Fibroblast of skin of scalp (primary cell): ENCODE measurements around the gene BCL2. TPM values are rescaled to one million over a fixed set of nuclear protein-coding genes. Genes with fewer than 3 reads are reported as not detected.
"Not testable (repeated sequence)": the region's sequence is repeated elsewhere in the genome, so short reads cannot be mapped to it uniquely, and the experiment has no call there.

Experiments used
- DNase-seq: peaks from one replicate; pipeline ENCODE4 v3.0.0-alpha.2; 2013
- polyA plus RNA-seq, 2 experiments: library from polyadenylated mRNA; unstranded; fragments of 120-200 nt; gene quantifications; one replicate each; pipeline ENCODE4 v1.2.1, GENCODE V29; 2013; ENCODE audit not compliant: insufficient read length in 2 of 2

Gene BCL2
- 2.0 TPM for polyA plus RNA-seq (2013, experiment 1 of 2; ENCODE audit: insufficient read length)
- polyA plus RNA-seq (2013, experiment 2 of 2; ENCODE audit: insufficient read length): 2.0 TPM

DNA sequence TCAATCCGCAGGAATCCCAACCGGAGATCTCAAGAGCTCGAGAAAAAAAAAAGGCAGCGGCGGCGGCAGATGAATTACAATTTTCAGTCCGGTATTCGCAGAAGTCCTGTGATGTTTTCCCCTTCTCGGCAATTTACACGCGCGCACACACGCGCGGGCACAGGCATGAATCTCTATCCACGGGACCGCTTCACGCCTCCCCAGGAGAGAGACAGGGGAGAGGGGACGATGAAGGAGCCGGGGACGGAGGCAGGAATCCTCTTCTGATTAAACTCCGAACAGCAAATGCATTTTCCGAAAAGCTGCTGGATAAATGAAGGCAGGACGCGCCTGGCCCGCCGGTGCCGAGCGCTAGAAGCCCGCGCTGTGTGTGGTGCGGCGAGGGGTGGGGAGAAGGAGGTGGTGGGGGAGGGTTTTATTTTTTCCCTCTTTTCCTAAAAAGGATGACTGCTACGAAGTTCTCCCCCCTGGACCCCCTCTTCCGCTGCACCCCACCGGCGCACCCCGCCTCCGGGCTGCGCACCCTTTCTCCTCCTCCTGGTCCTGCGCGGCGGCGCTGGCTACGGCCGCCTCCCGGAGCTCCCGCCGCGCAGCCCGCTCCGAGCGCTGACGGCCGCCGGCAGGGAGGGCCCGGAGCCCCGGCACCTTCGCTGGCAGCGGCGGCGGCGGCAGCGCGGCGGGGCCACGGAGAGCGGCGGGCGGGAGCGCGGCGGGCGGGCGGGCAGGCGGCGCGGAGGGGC, at the start of gene BCL2:
Gene BCL2, minus strand, starts transcription at position 387 of the 740 bp plus-strand sequence.
- no peak for DNase-seq

- DNase-seq: peak; percentile 6
Observed at GRCh38 chr18:63368611-63369010, 49.0 kb upstream of the BCL2 start.

DNA sequence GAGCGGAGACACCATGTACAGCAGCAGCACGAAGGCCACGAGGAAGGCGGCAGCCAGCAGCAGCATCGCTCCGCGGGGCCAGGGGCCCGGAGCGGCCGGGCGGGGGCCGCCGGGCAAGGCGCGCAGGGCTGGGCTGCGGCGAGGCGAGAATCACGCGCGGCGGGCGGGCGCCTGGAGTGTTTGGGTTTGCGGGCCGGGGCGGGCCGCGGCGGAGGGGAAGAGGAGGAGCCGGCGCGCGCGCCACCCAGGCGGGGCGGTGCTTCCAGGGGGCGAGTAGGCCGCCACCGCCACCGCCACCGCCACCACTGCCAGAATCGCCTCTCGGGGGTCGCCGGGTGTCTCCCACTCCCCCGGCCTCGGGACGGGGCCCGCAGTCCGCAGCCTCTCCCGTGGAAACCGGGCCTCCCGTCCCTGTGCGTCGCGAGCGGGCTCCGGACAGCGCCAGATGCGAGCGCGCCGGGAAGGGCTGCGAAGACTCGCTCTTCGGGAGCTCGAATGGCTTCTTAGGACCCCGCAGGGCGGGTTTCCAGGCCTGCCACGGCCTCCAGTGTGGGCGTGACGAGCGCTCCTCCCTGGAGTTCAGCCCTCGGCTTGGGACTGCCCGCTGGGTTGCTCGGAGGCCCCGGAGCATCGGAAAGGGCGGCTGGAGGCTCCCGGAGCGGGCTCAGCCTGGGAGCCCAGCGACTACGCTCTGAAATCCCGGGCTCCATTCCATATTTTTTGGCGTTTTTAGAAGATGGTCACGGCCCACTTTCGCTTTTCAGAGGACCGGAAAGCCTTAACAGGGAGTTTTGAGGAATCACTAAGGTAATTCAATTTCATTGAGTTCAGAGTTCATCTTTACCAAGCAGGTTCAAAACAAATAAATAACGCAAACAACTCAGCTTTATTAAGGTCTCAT, 47.7 kb upstream of the BCL2 start, which contains the start of gene KDSR:
Gene KDSR, minus strand, starts transcription at position 154 of the 901 bp plus-strand sequence. Its CDS starts 88 bp downstream, at position 66.
- DNase-seq: peak; percentile 99

DNA sequence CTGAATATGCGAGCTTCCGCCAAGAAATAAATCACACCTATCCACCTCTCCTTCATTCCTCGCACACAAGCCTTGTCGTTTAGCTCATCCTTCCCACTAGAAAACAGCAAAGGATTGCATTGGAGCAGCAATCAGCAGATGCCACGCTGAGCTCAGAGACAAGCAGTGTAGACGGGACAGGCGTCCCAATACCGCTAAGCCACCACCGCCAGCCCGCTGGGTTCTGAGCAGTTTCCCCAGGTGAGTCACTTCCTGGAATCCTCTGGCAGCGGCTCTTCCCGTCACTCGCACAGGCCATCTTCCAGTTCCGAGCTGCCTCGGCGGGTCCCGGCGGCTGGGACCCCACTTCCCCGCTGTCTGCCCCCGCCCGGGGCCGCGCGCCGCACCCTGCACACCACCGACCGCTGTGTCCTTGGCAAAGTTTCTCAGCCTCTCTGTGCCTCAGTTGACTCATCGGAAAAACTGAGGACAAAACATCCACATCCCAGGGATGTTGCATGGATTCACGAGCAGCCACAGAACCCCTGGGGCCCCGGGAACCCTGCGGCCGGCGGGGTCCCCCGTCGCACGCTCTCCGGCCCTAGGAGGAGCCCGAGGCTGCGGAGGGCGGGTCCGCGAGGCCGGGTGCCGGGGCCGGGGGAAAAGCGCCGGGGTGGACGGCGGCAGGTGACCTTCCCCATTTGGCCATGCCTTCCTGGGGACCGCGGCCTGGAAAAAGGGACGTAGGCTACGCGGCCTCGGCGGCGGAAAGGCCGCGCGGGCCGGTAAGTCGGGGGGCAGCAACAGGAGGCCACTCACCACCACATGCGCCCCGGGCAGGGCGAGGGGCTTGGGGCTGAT, 46.9 kb upstream of the BCL2 start:
- peak; percentile 70 for DNase-seq

GRCh38 chr18:63365876-63366212, 46.3 kb upstream of the BCL2 start:
- DNase-seq: no peak

- no peak for DNase-seq
Observed at GRCh38 chr18:63363951-63364350, 44.4 kb upstream of the BCL2 start.

- DNase-seq: not testable (repeated sequence)
Observed at GRCh38 chr18:63363420-63363819, 43.9 kb upstream of the BCL2 start.

DNA sequence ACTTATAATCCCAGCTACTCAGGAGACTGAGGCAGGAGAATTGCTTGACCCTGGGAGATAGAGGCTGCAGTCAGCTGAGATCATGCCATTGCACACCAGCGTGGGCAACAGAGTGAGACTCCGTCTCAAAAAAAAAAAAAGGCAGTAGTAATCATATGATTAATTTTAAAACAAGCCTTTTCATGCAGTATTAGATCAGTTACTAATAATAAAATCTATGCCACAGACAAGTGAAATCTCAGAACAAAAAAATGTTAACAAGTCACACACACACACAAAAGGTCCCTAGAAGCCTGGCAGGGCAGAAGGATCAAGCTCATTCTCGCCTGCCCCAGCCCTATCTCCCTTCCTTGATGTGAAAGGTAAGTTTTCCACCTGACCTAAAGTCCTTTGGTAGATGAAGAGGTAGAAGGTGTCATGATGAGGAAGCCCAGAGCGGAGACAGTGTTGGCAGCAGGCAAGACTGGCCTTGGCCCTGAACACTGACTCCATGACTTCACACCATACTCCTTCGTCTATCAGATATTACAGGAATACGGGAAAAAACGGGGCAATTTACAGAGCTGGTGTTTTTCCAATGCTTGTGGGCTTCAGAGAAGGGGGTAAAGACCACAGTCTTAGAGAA, 36.8 kb upstream of the BCL2 start:
- no peak for DNase-seq

DNA sequence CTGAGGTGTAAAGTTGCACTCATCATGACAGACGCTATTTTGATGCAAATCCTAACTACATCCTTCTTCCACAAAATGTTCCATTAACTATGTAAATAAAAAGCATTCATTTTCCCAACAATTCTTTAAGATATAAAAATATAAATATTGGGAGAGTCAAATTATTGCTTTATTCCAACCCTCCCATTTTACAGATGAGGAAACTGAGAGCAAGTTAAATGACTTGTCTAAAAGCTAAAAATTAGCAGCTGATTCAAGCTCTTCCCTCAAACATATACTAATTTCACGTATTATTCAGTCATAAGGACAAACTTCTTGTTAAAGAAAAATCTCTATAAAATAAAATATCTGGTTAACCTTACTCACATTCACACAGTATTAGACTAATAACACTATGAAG, 30.7 kb upstream of the BCL2 start:
- no peak for DNase-seq

DNA sequence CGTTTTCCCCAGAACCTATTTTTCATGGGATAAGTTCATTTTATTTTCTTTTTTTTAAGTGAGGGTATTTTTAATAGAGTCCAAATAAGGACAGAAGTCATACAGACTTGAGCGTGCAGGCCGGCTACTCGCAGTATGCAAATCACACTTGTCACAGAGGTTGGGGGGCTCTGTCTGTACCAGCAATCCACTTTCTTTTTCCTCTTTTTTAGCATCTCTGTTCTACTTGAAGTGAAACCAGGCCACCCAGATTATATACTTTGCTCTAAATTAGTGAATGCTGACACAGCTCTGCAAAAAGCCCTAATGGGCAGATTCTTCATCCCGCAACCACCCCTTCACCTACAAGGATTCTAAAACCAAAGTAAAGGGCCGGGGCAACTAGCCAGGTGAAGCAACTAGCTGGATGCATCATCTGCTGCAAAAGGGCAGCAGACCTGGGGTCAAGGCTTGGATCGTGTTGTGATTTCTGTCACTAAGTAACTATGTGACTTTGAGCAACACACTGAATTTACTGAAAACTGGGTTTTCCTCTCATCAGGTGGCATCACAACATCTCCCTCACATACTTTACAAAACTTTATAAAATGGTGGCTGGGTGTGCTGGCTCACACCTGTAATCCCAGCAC, 29.1 kb upstream of the BCL2 start:
- DNase-seq: no peak

DNA sequence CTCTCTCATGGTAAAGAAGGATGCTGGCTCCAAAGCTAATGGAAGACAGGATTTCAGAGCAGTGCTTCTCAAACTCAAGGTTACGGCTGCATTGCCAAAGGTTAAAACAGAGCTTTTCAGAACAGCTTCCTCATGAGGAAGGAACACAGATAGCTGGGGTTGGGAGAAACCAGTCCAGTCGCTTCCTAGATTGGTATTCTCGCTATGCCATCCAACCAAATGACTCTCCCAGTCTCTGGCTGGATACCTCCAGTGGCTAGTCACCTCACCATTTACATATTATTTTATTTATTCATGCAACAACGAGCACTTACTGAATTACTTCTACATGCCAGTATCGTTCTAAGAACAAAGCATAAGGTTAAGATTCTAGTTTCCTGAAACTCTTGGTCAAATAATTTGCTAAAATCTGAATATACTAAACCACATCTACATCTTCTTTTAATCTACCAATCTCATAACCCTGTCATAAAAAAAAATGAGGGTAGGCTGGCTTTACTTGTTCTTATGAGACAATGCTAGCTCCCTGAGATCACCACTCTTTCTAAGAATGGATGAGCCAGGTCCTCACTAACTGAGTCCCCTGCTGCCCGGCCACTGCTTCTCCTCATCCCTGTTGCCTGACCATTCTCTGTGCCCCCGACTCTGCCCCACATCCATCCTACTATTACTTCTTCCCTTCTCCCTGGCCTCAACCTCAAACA, 27.1 kb upstream of the BCL2 start:
- DNase-seq: no peak

DNA sequence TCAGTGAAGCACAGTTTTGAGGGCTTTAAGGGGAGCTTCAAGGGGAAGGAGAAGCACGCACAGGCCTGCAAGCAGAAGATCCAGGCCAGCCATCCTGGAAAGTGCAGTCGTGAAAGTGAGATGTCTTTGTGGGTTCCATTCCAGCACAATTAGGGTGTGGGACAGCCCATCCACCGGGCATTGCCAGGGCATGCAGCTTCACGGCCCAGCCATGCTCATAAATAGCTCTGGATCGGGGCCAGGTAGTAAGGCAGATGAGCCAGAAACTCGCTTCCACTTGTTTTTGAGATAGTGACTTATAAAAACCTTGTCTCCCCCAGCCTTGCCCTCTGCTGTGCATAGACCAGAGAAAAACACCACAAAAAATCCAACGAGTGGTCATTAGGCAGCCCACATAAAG, 26.5 kb upstream of the BCL2 start:
- no peak for DNase-seq

DNA sequence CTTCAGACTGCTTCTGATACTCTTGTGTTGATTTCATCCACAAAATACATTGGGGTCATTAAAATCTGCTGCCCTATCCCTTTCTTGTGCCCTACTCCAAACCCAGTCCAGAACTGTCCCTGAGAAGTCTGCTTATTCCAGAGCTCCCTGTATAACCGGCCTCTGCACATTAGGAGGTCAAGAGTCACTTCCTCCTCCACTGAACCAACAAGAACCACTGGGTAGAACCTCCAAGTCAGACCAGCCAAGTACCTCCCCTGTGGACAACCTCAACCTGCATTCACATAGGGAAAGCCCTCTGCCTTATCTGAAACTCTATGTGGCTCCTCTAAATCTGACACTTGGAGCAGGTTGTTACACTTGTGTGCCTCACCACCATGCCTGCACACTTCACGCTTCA, 25.3 kb upstream of the BCL2 start:
- no peak for DNase-seq

- no peak for DNase-seq
Observed at GRCh38 chr18:63344263-63344662, 24.7 kb upstream of the BCL2 start.

GRCh38 chr18:63342206-63342605, 22.6 kb upstream of the BCL2 start:
- peak; percentile 44 for DNase-seq

DNA sequence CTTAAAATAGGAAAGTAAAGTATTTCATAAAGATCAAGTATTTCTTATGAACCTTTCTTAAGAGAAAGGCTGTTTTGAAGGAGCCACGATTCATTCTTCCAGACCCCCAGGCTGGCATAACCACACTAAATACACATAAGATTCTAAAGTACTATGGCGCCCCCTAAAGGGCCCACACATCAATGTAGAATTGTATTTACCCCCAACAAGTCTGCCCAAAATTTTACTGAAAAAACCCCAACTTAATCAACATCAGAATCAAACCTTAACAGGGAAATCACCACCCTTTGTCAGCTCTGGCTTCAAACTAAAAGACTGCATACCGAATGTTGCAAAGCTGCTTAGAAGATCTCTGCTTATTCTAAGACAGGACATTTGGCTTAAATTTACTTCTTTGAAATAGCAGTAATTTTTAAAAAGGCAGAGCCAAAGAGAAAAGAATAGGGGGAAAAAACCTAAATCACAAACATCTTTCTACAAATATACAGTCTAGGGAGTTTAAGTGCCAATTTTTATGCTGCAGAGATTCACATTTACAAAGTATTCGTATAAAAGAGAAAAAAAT, 20.4 kb upstream of the BCL2 start:
- peak; percentile 61 for DNase-seq

DNA sequence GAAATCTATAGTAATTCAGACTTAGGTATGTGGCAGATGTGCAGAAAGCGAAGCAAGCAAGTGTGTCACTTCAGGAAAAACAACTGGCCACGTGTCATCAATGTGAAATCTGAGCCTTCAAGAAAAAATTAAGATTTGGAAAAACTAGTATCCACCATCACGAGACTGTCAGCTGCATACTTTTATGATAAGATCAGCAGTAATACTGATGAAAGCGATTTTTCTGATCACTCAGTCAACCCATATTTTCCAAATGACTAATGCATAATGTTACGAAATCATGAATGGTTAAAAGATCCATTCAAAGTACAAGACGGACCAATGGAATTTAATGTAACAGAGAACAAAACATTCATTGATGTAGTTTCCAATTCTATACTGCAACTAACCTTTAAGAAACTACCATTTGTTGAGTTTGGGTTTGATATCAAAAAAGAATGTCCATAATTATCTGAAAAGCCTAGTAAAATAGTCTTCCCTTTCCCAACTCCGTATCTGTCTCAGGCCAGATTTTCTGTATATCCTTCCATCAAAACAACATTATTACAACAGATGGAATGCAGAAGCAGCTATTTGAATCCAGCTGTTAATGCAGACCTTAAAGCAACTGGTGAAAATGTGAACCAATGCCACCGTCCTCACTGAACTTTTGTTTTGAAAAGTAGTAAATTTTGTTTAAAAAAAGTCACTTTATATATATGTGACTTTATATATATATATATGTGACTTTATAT, 17.0 kb upstream of the BCL2 start:
- DNase-seq: peak; percentile 93

GRCh38 chr18:63331105-63331504, 11.5 kb upstream of the BCL2 start:
- DNase-seq: no peak

DNA sequence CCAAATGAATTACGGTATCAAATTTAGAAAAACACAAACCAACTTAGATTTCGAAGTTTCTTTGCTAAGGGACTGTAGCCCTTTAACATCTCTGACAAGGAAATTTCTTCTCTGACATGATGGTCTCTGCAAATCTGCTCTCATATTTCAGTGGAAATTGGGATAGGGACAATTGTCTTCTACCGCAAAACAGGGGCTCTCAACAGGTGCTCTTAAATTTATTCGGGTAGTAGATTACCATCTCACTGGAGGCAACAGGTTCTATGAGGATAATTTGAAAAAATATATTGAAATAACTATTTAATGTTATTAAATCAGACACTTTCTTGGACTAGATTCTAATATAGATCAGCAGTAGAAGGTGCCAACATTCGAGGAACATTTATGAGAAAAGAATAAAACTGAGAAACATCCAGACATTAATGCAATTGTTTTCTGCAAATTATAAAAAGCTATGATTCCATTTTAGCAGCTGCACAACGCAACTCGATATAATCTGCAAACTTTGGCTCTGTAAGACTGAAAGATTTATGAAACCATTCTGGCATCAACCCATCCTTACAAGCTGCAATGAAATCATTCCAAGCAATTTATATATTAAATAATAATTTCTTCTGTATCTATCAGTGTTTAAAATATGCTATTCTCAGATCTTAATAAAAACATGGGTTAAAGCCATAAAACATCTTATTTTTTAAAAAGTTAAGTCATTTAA, 10.0 kb upstream of the BCL2 start:
- DNase-seq: no peak
